Measurements from ENCODE around the gene MYO5A.

- no peak for TF ChIP-seq TAF1 (IDR thresholded peaks at IDR 0.05; ENCODE audit: borderline replicate concordance, insufficient read depth, low read length)
- no peak for TF ChIP-seq POLR2AphosphoS5 (IDR thresholded peaks at IDR 0.05; ENCODE audit: low read depth, low read length)
- TF ChIP-seq, protein P1, sequence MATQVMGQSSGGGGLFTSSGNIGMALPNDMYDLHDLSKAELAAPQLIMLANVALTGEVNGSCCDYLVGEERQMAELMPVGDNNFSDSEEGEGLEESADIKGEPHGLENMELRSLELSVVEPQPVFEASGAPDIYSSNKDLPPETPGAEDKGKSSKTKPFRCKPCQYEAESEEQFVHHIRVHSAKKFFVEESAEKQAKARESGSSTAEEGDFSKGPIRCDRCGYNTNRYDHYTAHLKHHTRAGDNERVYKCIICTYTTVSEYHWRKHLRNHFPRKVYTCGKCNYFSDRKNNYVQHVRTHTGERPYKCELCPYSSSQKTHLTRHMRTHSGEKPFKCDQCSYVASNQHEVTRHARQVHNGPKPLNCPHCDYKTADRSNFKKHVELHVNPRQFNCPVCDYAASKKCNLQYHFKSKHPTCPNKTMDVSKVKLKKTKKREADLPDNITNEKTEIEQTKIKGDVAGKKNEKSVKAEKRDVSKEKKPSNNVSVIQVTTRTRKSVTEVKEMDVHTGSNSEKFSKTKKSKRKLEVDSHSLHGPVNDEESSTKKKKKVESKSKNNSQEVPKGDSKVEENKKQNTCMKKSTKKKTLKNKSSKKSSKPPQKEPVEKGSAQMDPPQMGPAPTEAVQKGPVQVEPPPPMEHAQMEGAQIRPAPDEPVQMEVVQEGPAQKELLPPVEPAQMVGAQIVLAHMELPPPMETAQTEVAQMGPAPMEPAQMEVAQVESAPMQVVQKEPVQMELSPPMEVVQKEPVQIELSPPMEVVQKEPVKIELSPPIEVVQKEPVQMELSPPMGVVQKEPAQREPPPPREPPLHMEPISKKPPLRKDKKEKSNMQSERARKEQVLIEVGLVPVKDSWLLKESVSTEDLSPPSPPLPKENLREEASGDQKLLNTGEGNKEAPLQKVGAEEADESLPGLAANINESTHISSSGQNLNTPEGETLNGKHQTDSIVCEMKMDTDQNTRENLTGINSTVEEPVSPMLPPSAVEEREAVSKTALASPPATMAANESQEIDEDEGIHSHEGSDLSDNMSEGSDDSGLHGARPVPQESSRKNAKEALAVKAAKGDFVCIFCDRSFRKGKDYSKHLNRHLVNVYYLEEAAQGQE (IDR thresholded peaks at IDR 0.05; ENCODE audit: insufficient read depth in 1 of 2, low read depth in 2 of 2, low read length in 2 of 2) = no peak
- no peak for TF ChIP-seq SIN3A (IDR thresholded peaks at IDR 0.05; ENCODE audit: borderline replicate concordance, insufficient read depth, low read length)
- TF ChIP-seq FOXP2 (optimal IDR thresholded peaks at IDR 0.05; ENCODE audit: borderline replicate concordance, extremely low read depth, extremely low read length, insufficient read depth) = no peak
These were observed 246.3 kb downstream of the MYO5A start for GRCh38 chr15:52282418-52282817.

Data from PFSK-1 (cell line).